HG03095 (cell line): ENCODE results near the gene QSOX2.

Experiments used
- ATAC-seq: cut with Tn5 transposase; IDR thresholded peaks from one replicate; pipeline ENCODE4 v1.9.1; 2021; ENCODE audit warnings: moderate library complexity; ENCODE audit not compliant: unreplicated experiment

Gene QSOX2

DNA sequence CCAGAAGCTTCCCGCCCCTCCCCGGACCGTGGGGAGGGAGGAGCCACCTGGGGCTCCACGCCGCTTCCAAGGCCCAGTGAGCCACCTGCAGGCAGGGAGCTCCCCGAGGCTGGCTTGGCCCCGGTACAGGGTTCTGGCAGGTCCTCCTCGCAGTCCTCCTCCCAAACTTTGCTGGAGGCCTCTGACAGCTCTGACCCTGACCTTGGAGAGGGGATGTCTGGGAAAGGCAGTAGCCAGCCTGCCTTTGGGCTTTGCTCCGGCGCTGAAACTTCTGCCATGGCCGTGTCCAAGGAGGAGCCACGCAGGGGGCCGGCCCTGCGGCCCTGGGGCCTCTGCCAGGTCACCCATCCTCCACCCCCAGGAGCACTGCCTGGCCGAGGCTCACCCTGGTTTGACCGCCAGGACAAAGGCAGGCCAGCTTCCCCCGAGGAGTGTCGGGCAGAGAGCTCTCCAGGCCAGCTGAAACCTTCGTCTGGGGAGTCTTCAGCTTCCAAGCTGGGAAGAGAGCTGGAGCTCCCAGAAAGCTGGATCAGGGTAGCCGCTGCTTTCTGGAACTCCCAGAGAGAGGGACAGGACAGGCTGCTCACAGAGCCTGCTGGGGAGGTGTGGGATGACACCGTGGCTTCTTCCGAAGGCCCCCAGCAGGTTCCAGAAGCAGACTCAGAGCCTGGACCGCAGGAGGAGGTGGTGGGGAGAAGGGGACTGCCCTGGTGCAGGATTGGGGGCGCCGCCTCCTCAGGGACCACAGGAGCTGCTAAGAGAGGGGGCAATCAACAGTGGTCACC is 9.0 kb upstream of the QSOX2 start:
- ATAC-seq = no peak

DNA sequence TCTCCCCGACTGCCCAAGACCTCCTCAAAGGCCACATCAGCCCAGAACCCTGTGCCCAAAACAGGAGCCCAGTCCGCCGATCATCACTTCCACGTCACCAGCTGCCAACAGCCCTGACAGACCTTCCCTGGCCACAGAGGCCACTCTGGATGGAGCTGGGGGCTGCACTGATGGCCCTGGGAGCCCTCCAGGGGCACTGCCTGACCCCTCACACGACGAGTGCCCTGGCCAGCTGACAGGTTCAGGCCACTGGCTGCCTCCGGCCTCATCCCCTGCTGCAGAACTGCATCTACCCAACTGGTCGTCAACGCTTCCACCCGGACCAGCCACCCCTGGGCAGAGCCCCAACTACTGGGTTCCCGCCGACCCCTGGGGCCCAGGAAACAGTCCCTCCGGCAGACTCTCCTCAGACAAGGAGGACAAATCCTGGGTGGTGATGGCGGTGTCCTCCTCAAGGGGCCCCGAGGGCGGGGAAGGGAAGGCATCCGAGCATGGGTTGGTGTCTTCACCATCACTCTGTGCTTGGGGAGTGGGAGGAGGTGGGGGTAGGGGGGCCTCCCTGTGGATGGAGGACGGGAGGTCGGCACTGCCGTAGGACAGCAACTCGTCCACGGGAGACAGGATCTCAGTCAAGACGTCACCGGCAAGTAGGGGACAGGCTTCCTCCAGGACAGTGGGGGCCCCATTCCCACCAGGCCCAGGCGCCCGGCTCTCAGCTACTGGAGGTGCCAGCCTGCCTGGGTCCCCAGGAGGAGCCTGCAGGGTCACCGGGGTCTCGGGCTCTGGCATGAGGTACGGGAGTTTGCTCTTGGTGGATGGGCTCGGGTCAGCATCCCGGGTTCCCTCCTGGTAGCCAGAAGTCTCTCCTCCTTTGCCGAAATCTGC is 7.9 kb upstream of the QSOX2 start:
- ATAC-seq = no peak

DNA sequence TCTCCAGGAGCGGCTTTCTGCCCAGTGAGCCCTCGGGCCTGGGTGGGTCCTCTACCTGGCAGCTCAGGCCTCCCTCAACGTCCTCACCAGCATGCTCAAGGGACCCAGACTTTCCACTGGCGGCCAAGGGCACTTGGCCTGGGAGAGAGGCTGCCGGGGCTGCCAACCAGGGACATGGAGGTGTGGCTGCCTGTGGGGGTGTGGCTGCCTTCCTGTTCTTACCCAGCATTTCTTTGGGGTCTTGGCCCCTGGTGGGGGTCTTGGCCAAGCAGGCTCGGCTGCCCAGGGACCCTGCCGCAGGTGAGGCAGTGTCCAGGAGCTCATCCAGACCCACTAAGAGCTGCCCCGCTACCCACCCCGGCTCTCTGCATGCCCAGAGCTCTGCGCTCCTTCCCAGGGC is 7.2 kb upstream of the QSOX2 start:
- ATAC-seq = no peak

GRCh38 chr9:136252281-136252680 is 6.7 kb upstream of the QSOX2 start:
- no peak for ATAC-seq

- no peak for ATAC-seq
Measured at GRCh38 chr9:136251264-136252115, 5.9 kb upstream of the QSOX2 start.

GRCh38 chr9:136250676-136251075 is 5.1 kb upstream of the QSOX2 start:
- no peak for ATAC-seq

DNA sequence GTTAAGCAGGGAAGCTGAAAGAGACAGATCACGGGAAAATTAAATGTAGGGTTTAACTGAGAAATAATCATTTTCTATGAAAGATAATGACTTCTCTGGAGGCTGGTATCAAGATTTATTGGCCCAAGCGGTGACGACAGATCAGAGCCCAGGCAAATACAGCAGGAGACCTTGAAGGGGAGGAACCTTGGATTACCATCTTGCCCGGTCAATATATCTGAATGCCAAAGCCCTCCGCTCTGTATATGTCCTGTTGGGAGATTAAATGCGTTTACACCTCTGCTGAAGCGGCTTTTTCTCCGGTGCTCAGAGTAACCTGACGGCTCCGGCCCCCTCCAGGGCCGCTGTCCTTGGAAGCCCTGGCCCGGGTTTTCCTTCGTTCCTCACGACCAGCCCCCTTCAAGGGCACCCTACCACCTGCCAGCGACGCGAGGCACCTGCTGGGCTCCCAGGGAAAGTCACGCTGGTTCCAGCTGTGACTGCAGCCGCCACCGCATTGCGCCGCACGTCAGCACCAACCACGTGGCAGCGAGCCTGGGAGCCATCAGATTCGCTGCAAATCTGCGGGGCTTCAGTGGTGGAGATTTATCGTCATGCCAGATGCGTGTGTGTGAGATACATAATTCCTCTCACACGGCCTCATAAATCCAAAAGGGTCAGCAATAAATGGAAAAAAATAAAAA is 4.4 kb upstream of the QSOX2 start:
- no peak for ATAC-seq

GRCh38 chr9:136248951-136249876 is 3.6 kb upstream of the QSOX2 start:
- ATAC-seq = no peak

GRCh38 chr9:136247947-136248637 is 2.5 kb upstream of the QSOX2 start:
- ATAC-seq = no peak

GRCh38 chr9:136247551-136247916 is 1.9 kb upstream of the QSOX2 start:
- ATAC-seq = no peak

- no peak for ATAC-seq
Measured at GRCh38 chr9:136246849-136247550, 1.4 kb upstream of the QSOX2 start.

DNA sequence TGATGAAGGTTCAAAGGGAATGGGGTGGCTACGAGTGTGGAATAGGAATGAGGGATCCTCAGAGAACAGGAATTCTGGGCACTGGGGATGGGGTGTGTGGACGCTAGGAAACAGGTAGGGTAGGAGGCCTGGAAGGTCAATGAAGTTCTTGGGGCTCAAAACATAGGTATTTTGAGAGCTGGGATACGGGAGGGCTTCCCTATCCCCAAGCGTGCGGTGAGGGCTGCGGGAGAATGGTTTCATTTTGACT is 718 bp downstream of the QSOX2 start:
- no peak for ATAC-seq

DNA sequence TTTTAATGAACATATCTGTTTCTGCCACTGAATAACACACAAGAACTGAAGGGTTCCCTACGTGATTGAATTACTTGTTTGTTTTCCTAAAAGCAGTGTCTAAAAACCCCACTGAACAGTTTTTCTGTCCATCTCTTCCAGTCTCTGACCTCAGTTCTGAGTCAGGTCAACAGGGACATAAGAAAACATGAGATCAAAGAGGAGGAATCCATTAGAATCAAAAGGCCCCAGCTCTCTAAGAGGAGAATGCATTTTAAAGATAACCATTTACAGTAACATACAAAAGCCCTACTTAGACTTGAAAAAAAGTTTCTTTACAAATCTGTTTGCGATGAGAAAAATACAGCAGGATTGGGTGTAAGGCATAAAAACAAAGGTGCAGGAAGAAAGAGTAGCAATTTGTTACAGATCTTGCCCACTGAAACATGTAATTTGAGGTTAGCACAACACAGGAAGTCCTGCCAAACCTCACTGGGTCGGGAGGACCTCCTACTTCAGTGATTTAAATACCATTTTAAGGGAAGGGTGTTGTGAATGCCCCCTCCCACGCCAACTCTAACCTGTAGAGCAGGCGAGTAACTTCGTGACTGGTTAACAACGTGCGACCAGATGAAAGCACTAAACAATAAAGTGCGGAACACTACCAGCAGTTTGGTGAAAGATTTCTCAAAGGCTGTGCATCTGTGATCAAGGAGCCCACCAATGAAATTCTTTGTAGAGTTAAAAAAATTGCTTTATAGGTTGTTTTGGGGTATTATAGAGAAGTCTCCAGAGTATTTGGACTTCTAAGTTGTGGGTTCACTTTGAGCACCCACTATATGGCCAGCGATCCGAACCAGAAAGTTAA is 1.3 kb downstream of the QSOX2 start:
- no peak for ATAC-seq

GRCh38 chr9:136243631-136244030 is 2.0 kb downstream of the QSOX2 start:
- ATAC-seq = no peak

GRCh38 chr9:136242918-136243525 is 2.6 kb downstream of the QSOX2 start:
- ATAC-seq = no peak

DNA sequence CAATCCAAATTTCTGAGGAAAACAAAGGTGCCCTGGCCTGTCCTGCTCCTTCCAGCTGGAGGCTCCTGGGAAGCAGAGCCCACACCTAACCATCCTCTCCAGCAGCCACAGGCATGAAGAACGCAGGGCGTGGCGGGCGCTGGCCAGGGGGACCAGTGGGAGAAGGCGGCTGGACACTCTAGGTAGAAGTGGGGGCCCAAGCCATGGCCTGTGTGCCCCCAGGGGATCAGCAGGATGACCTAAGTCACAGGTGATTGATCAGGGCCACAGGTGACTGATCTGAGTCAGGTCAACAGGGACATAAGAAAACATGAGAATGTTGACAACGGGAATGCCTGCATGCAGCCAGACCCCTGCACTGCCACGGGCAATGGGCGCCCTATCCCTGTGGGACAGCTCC is 3.4 kb downstream of the QSOX2 start:
- ATAC-seq = no peak

- ATAC-seq = no peak
Measured at GRCh38 chr9:136241542-136241941, 4.1 kb downstream of the QSOX2 start.
